IPS DF 6.9 (cell line): ENCODE data around the gene RASGRF1.

Source experiments
- DNase-seq: peaks from one replicate; pipeline ENCODE4 v3.0.0-alpha.2; 2013; ENCODE audit warnings: low read depth, low spot score
- H3K27ac ChIP-seq: one replicate; pipeline ENCODE4 v1.5.1; 2013; ENCODE audit warnings: low read length, control low read depth
- H3K27me3 ChIP-seq: 2 replicates; pipeline ENCODE4 v1.6.1; 2013; ENCODE audit warnings: mild to moderate bottlenecking, low read length; ENCODE audit not compliant: control insufficient read depth, insufficient read depth
- H3K36me3 ChIP-seq: 2 replicates; pipeline ENCODE4 v1.6.1; 2013; ENCODE audit warnings: low read length; ENCODE audit not compliant: control insufficient read depth, insufficient read depth
- H3K4me1 ChIP-seq: 2 replicates; pipeline ENCODE4 v1.6.1; 2013; ENCODE audit warnings: low read length; ENCODE audit not compliant: control insufficient read depth, insufficient read depth
- H3K4me3 ChIP-seq: 2 replicates; pipeline ENCODE4 v1.5.1; 2013; ENCODE audit warnings: mild to moderate bottlenecking, low read length
- H3K9me3 ChIP-seq: 2 replicates; pipeline ENCODE4 v1.6.1; 2013; ENCODE audit warnings: low read length, inconsistent platforms; ENCODE audit not compliant: control insufficient read depth, insufficient read depth
- WGBS: extraction: QIAGEN DNeasy Blood & Tissue Kit; methylation state at CpG from one replicate; pipeline ENCODE4 v1.1.7; 2013; ENCODE audit warnings: mixed read lengths, missing lambda C conversion rate; ENCODE audit not compliant: insufficient read length, insufficient coverage; 5-methylcytosine and 5-hydroxymethylcytosine counted together

The RASGRF1 gene

DNA sequence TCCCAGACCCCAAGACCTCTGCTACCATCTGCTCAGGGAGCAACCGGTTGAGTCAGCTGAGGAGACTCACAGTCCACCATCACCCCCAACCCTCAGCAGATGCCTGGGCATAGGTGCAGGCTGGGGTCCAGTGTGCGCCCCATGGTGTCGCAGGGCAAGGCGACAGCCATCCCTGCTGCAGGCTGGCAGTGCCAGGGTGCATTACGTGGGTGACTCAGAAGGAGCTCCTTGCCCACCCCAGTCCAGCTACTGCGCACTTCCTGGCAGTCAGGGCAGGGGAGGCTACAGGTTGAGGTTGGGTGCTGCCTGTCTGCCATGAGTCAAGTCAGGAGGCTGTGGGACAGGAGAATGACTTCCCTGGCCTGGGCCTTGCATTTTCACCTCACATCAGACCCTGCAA, 33.5 kb downstream of the RASGRF1 start:
- DNase-seq, result no peak
- no peaks in the 10 kb centered on the region for H3K36me3 ChIP-seq
- H3K9me3 ChIP-seq, result no peaks in the 10 kb centered on the region
- peaks cover 7% of the 10 kb centered on the region; the same call in 1 of the 2 replicates for H3K27me3 ChIP-seq
- H3K4me3 ChIP-seq, result no peak overlapping the region
- H3K27ac ChIP-seq, result no peak overlapping the region
- WGBS, result no CpG with 5 or more reads among the region's 6 CpGs
- H3K4me1 ChIP-seq, result peaks cover 4% of the 10 kb centered on the region

GRCh38 chr15:79054350-79054749, 36.2 kb downstream of the RASGRF1 start:
- Histone ChIP-seq H3K36me3 (no peaks in the 10 kb centered on the region), H3K27ac (no peak overlapping the region), H3K4me1 (no peaks in the 10 kb centered on the region), H3K4me3 (no peak overlapping the region), H3K9me3 (no peaks in the 10 kb centered on the region), H3K27me3 (peaks cover 7% of the 10 kb centered on the region; the same call in 1 of the 2 replicates)
- no peak for DNase-seq
- WGBS, result no CpG with 5 or more reads among the region's 3 CpGs

DNA sequence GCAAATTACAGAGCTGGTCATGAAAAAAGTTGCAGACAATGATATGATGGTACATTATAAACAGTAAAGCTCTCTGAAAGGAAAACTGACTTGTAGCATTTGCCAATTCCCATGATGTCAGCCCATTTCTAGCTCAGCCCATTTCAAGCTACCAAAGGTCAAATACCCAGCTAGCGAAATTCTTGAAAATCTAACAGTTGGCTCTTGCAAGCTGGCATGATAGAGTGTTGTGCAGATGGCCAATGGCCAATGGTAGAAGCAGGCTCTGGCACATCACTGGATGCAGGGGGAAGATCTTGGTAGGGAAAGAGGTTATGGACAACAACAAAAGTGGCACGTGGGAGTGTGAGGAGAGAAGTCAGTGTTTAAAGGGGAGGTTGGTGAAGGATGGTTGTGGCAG, 36.7 kb downstream of the RASGRF1 start:
- Histone ChIP-seq H3K9me3 (no peaks in the 10 kb centered on the region), H3K4me3 (no peak overlapping the region), H3K27ac (no peak overlapping the region), H3K36me3 (no peaks in the 10 kb centered on the region), H3K27me3 (peaks cover 7% of the 10 kb centered on the region; the same call in 1 of the 2 replicates), H3K4me1 (no peaks in the 10 kb centered on the region)
- no peak for DNase-seq
- 100% methylated on average over 1 of the region's 2 CpGs for WGBS

- no peak overlapping the region for H3K27ac ChIP-seq
- DNase-seq, result no peak
- H3K36me3 ChIP-seq, result no peaks in the 10 kb centered on the region
- no CpG with 5 or more reads among the region's 3 CpGs for WGBS
- H3K4me1 ChIP-seq, result no peaks in the 10 kb centered on the region
- H3K27me3 ChIP-seq, result no peaks in the 10 kb centered on the region
- no peak overlapping the region for H3K4me3 ChIP-seq
- no peaks in the 10 kb centered on the region for H3K9me3 ChIP-seq
Observed at GRCh38 chr15:79051941-79052731, 38.4 kb downstream of the RASGRF1 start.

- DNase-seq, result no peak
- no peaks in the 10 kb centered on the region for H3K36me3 ChIP-seq
- no CpG with 5 or more reads among the region's 6 CpGs for WGBS
- H3K27ac ChIP-seq, result no peak overlapping the region
- no peak overlapping the region for H3K4me3 ChIP-seq
- H3K9me3 ChIP-seq, result no peaks in the 10 kb centered on the region
- no peaks in the 10 kb centered on the region for H3K4me1 ChIP-seq
- H3K27me3 ChIP-seq, result no peaks in the 10 kb centered on the region
Observed at GRCh38 chr15:79051029-79051428, 39.6 kb downstream of the RASGRF1 start.

- DNase-seq, result no peak
- Histone ChIP-seq H3K36me3 (no peaks in the 10 kb centered on the region), H3K27me3 (no peaks in the 10 kb centered on the region), H3K9me3 (no peaks in the 10 kb centered on the region), H3K27ac (no peak overlapping the region), H3K4me1 (no peaks in the 10 kb centered on the region), H3K4me3 (no peak overlapping the region)
- no CpG with 5 or more reads among the region's 3 CpGs for WGBS
Observed at GRCh38 chr15:79050341-79050740, 40.2 kb downstream of the RASGRF1 start.

DNA sequence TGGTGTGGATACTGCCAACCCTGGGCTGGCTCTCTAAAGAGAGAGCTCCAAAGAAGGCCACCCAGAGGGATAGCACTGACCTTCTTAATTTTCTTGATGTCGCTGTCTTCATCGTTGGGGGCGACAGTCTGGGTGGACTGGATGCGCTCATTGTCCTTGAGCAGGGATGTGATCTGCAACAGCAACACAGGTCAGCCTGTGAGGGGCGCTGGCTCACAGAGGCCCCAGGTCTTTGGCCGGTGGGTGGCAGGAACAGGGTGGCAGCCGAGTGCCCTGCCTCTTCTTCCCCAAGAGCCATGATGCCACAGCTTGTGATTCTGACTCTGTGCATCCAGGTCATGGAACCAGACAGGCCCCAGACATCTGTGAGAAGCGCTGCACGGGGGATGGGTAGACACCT, 41.2 kb downstream of the RASGRF1 start:
- H3K9me3 ChIP-seq, result no peaks in the 10 kb centered on the region
- no peaks in the 10 kb centered on the region for H3K4me1 ChIP-seq
- WGBS, result no CpG with 5 or more reads among the region's 9 CpGs
- H3K36me3 ChIP-seq, result no peaks in the 10 kb centered on the region
- no peak overlapping the region for H3K4me3 ChIP-seq
- no peak for DNase-seq
- H3K27ac ChIP-seq, result no peak overlapping the region
- no peaks in the 10 kb centered on the region for H3K27me3 ChIP-seq

DNA sequence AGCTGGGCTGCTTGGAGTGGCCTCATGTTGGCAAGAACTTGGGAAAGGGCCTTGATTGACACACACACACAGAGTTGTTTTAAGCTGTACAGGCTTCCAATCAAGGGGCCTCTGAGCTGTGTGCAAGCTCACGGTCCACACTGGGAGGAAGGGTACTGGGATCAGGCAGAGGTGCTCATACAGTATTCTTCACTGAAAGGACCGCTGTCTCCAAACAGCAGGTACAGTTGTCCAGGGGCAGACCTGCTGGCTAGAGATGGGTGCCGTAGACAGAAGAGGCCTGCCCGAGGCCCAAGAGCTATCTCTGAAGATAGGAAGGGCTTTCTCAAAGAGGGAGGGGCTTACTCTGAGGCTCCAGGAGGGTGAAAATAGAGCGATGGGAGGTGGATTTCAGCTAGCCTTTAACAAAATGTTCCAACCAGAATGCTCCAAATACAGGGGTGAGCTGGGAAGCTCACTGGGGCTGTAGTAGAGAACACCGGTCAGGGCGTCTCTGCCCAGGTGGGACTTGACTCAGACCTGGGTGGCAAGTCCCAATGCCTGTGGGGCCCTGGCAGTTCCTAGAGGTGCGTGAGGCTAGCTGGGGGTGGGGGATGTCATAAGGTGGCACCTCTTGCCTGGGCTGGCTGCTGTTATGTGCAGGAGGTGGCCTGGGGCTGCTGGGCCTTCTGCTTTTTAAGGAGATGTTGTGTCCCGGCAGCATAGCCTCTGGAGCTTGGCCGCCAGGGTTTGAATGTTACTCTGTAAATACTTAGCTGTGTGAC, 42.7 kb downstream of the RASGRF1 start:
- Histone ChIP-seq H3K36me3 (no peaks in the 10 kb centered on the region), H3K9me3 (no peaks in the 10 kb centered on the region), H3K4me3 (no peak overlapping the region), H3K27me3 (no peaks in the 10 kb centered on the region), H3K27ac (no peak overlapping the region), H3K4me1 (no peaks in the 10 kb centered on the region)
- DNase-seq, result no peak
- WGBS, result no CpG with 5 or more reads among the region's 10 CpGs

GRCh38 chr15:79046691-79047404, 43.7 kb downstream of the RASGRF1 start:
- no peaks in the 10 kb centered on the region for H3K36me3 ChIP-seq
- no CpG with 5 or more reads among the region's 19 CpGs for WGBS
- no peak overlapping the region for H3K4me3 ChIP-seq
- no peak for DNase-seq
- no peaks in the 10 kb centered on the region for H3K27me3 ChIP-seq
- H3K9me3 ChIP-seq, result no peaks in the 10 kb centered on the region
- no peak overlapping the region for H3K27ac ChIP-seq
- no peaks in the 10 kb centered on the region for H3K4me1 ChIP-seq

GRCh38 chr15:79045041-79045440, 45.5 kb downstream of the RASGRF1 start:
- H3K27me3 ChIP-seq, result no peaks in the 10 kb centered on the region
- no peaks in the 10 kb centered on the region for H3K9me3 ChIP-seq
- no peak overlapping the region for H3K4me3 ChIP-seq
- H3K4me1 ChIP-seq, result no peaks in the 10 kb centered on the region
- WGBS, result no CpG with 5 or more reads among the region's 1 CpG
- H3K27ac ChIP-seq, result no peak overlapping the region
- H3K36me3 ChIP-seq, result no peaks in the 10 kb centered on the region
- DNase-seq, result no peak
